DMS53 treated with DMSO at 0.1 percent for 48 hours (cell line): ENCODE data around the gene ZFP42.
"Not testable (repeated sequence)": the region's sequence is repeated elsewhere in the genome, so short reads cannot be mapped to it uniquely, and the experiment has no call there.

ENCODE experiments used
- DNase-seq: peaks from one replicate; lab custom pipeline; 2025; ENCODE audit not compliant: unreplicated experiment; lab: John Stamatoyannopoulos, UW

The ZFP42 gene

GRCh38 chr4:188021548-188022249 lies 26.1 kb downstream of the ZFP42 start:
- DNase-seq = no peak

- DNase-seq = no peak
Observed at GRCh38 chr4:188023682-188024081, 28.1 kb downstream of the ZFP42 start.

GRCh38 chr4:188025476-188025875 lies 29.9 kb downstream of the ZFP42 start:
- DNase-seq = no peak

- DNase-seq = no peak
Observed at GRCh38 chr4:188029114-188029513, 33.5 kb downstream of the ZFP42 start.

GRCh38 chr4:188030401-188030800 lies 34.8 kb downstream of the ZFP42 start:
- DNase-seq = no peak

- DNase-seq = no peak
Observed at GRCh38 chr4:188031751-188032150, 36.2 kb downstream of the ZFP42 start.

GRCh38 chr4:188032170-188032569 lies 36.6 kb downstream of the ZFP42 start:
- DNase-seq = no peak

GRCh38 chr4:188032583-188032982 lies 37.0 kb downstream of the ZFP42 start:
- no peak for DNase-seq

- no peak for DNase-seq
Observed at GRCh38 chr4:188037003-188037713, 41.6 kb downstream of the ZFP42 start.

- no peak for DNase-seq
Observed at GRCh38 chr4:188041721-188042120, 46.1 kb downstream of the ZFP42 start.

GRCh38 chr4:188042191-188042590 lies 46.6 kb downstream of the ZFP42 start:
- no peak for DNase-seq

GRCh38 chr4:188043154-188043553 lies 47.6 kb downstream of the ZFP42 start:
- no peak for DNase-seq

GRCh38 chr4:188045461-188045860 lies 49.9 kb downstream of the ZFP42 start:
- not testable (repeated sequence) for DNase-seq

- no peak for DNase-seq
Observed at GRCh38 chr4:188046657-188047056, 51.1 kb downstream of the ZFP42 start.

- no peak for DNase-seq
Observed at GRCh38 chr4:188053302-188053701, 57.7 kb downstream of the ZFP42 start.
